Gastroesophageal sphincter (tissue), 4 donors: ENCODE results near the gene FAM53B. TPM values are rescaled to one million over a fixed set of nuclear protein-coding genes. Genes with fewer than 3 reads are reported as not detected.

Experiments
- ATAC-seq: fragments of 150-250 bp; one replicate; pipeline ENCODE4 v1.9.1; 2016; ENCODE audit warnings: mild to moderate bottlenecking, moderate library complexity
- H3K27ac ChIP-seq, 4 donors: fragments of 200-600 bp; sonication (generic) in 3 of 4; 1 replicate in 3 of 4; 2 replicates in 1 of 4; pipeline ENCODE4 v1.5.1; 2016 to 2019
- H3K27me3 ChIP-seq: fragments of 200-600 bp; sonication (generic); one replicate; pipeline ENCODE4 v1.5.1; 2019
- H3K36me3 ChIP-seq, 2 donors: fragments of 200-600 bp; sonication (generic); one replicate each; pipeline ENCODE4 v1.5.1; 2019; ENCODE audit warnings: control low read depth in 1 of 2
- H3K4me1 ChIP-seq, 3 donors: fragments of 200-600 bp; sonication (generic); 1 replicate in 2 of 3; 2 replicates in 1 of 3; pipeline ENCODE4 v1.5.1; 2016 to 2019; ENCODE audit warnings: control low read depth in 2 of 3
- H3K4me3 ChIP-seq, 2 donors: fragments of 200-600 bp; sonication (generic); one replicate each; pipeline ENCODE4 v1.5.1; 2019; ENCODE audit warnings: mild to moderate bottlenecking in 1 of 2, moderate library complexity in 1 of 2
- H3K9me3 ChIP-seq, 3 donors: fragments of 200-600 bp; sonication (generic); one replicate each; pipeline ENCODE4 v1.5.1; 2017 to 2019; ENCODE audit warnings: control low read depth in 2 of 3
- EP300 ChIP-seq: sonication (generic); formaldehyde crosslinking; IDR thresholded peaks from one replicate; pipeline ENCODE4 v1.6.1; 2017; ENCODE audit warnings: antibody characterized with exemption, mild to moderate bottlenecking
- POLR2A ChIP-seq, 2 donors: fragments of 450-650 bp; IDR thresholded peaks; one replicate each; pipeline ENCODE4 v1.6.1; 2017; ENCODE audit warnings: antibody characterized with exemption in 2 of 2, mild to moderate bottlenecking in 2 of 2, moderate library complexity in 1 of 2
- POLR2AphosphoS5 ChIP-seq: sonication (generic); formaldehyde crosslinking; IDR thresholded peaks from one replicate; pipeline ENCODE4 v1.6.1; 2017; ENCODE audit warnings: antibody characterized with exemption
- WGBS, 2 donors: methylation state at CpG; one replicate each; pipeline ENCODE4 v1.1.5; 2018; ENCODE audit warnings: low coverage in 1 of 2; 5-methylcytosine and 5-hydroxymethylcytosine counted together
- total RNA-seq, 4 donors: library from RNA; depleted of rRNA; stranded (reverse); fragments of >200 nt; gene quantifications; one replicate each; pipeline ENCODE4 v1.1.0, GENCODE V29; 2016
- TF ChIP-seq, protein P1 (sequence below), 4 experiments: fragments of 200-600 bp in 2 of 4; fragments of 450-650 bp in 2 of 4; sonication (generic) in 1 of 4; IDR thresholded peaks; one replicate each; pipeline ENCODE4 v1.5.1; 2017 to 2019; ENCODE audit warnings: antibody characterized with exemption in 4 of 4, mild to moderate bottlenecking in 2 of 4, moderate library complexity in 2 of 4

FAM53B gene
- total RNA-seq, 4 donors from 2014 or later = 24.5 to 33.0 (median 30.2) TPM

DNA sequence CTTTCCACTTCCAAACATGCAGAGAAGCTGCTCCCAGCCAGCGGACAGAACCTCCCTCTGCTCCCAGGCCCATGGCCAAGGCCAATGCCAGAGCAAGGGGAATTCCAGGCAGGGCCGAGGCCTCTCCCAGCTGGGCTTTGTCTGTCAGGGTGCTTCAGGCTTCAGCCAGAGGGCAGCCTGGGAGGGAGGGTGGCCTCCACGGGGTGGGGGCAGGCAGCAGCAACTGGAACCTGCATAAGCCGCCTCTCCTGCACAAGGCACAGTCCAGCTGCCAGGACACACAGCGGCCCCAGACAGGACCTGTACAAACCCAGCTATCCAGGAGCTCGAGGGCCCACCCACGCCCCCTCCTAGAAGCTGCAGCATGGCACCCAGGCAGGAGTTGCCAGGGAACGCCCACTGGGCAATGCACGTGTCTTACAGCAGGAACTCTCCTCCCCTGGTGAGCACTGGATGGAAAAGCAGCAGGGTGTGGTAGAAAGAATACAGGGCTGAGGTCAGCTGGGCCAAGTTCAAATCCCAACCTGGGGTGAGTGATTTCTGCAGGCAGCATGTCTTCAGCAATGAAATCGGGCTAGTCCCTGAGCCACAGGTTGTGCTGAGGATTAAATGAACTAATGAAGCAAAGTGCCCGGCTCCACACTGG, 7.6 kb downstream of the FAM53B start:
- Histone ChIP-seq H3K4me1 (peaks cover 28 to 100% (median 90%) of the 10 kb centered on the region in 3 donors), H3K27me3 (no peaks in the 10 kb centered on the region), H3K9me3 (no peaks in the 10 kb centered on the region), H3K36me3 (no peaks in the 10 kb centered on the region), H3K27ac (peak overlapping the region in 3 of 4 donors; percentile 90 to 93 (median 92)), H3K4me3 (peak overlapping the region in 1 of 2 donors; percentile 4)
- WGBS, 2 donors = 29 to 50% methylated on average over 1 to 2 of the region's 11 CpGs
- peak; percentile 76 for ATAC-seq
- TF ChIP-seq EP300 = no peak
- TF ChIP-seq, protein P1, sequence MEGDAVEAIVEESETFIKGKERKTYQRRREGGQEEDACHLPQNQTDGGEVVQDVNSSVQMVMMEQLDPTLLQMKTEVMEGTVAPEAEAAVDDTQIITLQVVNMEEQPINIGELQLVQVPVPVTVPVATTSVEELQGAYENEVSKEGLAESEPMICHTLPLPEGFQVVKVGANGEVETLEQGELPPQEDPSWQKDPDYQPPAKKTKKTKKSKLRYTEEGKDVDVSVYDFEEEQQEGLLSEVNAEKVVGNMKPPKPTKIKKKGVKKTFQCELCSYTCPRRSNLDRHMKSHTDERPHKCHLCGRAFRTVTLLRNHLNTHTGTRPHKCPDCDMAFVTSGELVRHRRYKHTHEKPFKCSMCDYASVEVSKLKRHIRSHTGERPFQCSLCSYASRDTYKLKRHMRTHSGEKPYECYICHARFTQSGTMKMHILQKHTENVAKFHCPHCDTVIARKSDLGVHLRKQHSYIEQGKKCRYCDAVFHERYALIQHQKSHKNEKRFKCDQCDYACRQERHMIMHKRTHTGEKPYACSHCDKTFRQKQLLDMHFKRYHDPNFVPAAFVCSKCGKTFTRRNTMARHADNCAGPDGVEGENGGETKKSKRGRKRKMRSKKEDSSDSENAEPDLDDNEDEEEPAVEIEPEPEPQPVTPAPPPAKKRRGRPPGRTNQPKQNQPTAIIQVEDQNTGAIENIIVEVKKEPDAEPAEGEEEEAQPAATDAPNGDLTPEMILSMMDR (IDR thresholded peaks at IDR 0.05) = peak in 1 of 4 experiments; percentile 41
- no peak for TF ChIP-seq POLR2A (IDR thresholded peaks at IDR 0.05)
- peak; percentile 91 for TF ChIP-seq POLR2AphosphoS5

DNA sequence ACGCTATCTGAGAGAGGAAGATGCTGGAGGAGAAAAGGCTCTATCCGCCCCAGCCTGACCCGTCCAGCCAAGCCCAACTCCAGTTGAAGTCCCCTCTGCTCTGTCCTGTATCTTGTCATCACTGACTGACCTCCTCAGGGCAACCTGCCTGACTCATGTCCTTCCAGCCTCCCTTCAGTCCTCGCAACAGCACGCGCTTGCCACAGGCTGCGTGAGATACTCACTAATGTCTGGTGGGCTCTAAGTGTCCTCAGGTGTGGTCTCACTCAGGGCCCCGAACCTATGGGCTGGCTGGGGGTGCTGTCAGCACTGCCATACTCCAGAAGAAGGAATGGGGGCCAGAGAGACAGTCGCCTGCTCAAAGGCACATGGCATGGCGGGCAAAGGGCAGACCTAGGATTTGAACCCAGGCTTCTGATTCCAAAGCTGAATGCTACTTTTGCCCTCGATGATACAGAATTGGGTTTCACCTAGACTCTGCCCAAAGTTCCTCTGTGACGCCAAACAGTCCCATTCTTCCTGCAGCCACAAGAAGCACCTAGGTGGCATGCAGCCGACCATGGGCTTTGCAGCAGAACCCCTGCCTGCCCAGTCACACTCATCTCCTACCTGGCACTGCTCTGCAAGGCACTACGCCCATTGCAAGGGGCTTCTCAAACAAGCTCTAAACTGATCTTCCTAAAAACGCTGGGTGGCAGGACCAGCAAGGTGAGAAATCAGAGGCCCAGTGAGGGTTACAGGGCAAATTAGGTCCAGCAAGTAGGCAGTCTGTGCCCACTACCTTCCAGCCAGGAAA, 8.5 kb downstream of the FAM53B start:
- TF ChIP-seq POLR2AphosphoS5 (no peak), POLR2A (IDR thresholded peaks at IDR 0.05) (no peak), EP300 (no peak)
- TF ChIP-seq, protein P1 (IDR thresholded peaks at IDR 0.05) = no peak
- no peak for ATAC-seq
- Histone ChIP-seq H3K27me3 (no peaks in the 10 kb centered on the region), H3K27ac (peak overlapping the region; percentile 5 to 93 (median 91)), H3K4me3 (peak overlapping the region in 1 of 2 donors; percentile 4), H3K9me3 (no peaks in the 10 kb centered on the region), H3K36me3 (no peaks in the 10 kb centered on the region), H3K4me1 (peaks cover 28 to 98% (median 81%) of the 10 kb centered on the region in 3 donors)
- 70 to 91% methylated on average over 7 to 9 of the region's 15 CpGs for WGBS, 2 donors

DNA sequence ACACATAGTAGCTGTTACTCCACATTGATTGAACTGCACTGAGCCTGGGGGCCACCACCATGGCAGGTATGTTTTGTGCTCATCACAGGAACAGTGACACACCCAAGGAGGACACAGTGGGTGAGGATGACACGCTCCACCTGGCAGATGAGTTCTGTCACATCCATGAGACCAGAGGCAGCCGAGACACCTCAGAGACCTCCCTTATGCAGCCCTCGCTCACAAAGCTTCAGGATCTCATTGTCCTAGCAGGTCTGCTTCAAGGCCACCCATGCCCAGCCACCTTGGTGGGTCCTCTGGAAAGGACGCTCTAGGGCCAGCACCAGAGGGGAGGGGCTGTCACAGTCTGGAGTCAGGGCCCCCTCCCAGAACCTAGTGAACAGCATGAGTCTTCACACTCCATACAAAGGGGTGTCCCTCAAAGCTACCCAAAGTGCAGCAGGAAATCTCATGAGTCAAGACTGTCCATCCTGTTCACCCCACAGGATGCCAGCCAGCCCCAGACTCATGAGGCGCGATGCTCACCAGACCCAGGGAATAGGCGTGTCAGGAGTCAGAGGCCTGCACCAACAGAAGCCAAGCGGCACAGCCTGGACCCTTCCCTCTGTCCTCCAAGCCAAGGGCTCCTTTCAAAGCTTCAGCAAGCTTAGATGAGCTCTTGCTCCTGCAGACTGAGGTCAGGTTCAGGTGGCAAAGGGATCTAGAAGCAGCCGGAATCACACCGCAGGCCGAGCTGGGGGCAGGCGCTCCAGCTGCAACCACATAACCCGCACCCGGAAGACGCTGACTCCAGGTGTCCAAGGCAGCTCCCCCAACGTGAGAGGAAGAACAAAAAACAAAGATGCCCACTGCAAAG, 9.6 kb downstream of the FAM53B start:
- no peak for TF ChIP-seq POLR2AphosphoS5
- TF ChIP-seq EP300 = no peak
- no peak for TF ChIP-seq POLR2A (IDR thresholded peaks at IDR 0.05)
- TF ChIP-seq, protein P1 (IDR thresholded peaks at IDR 0.05) = no peak
- H3K27ac ChIP-seq = peak overlapping the region; percentile 76 to 93 (median 91)
- H3K36me3 ChIP-seq = no peaks in the 10 kb centered on the region
- 100% methylated on average over 4 of the region's 16 CpGs; no CpG with 5 or more reads in 1 of the 2 donors for WGBS, 2 donors
- H3K4me1 ChIP-seq = peaks cover 26 to 98% (median 72%) of the 10 kb centered on the region in 3 donors
- H3K9me3 ChIP-seq = no peaks in the 10 kb centered on the region
- H3K4me3 ChIP-seq = no peak overlapping the region
- H3K27me3 ChIP-seq = no peaks in the 10 kb centered on the region
- no peak for ATAC-seq

DNA sequence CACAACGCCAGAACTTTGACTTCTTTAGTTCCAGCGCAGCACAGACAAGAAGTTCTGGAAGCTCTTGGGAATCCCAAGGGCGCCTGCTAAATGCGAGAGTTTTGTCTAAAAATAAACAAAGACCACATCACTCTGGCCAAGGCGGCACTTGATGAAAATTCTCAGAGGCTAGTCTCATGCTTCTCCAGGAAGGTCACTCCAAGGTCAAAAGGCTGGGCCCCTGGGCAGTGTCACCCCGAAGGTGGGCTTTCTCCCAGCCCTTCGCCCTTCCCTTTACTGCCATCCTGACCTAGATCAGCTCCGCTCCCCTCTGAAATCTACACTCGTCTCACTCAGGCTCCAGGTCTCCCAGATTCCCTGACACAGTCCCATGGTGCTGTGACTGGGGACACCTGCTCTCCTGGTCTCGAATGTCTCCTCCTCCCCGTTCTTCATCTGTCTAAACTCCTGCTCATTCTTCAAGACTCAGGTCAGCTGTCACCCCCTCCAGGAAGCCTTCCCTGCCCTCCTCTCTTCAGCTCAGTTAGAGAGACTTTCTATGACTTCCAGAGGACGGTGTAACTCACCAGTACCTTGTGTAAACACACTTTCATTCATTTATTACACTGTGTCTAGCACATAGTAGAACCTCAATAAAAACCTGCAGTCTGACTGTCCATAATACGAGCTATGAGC, 10.5 kb downstream of the FAM53B start:
- H3K4me1 ChIP-seq = peaks cover 21 to 98% (median 68%) of the 10 kb centered on the region in 3 donors
- H3K4me3 ChIP-seq = no peak overlapping the region

More for the DNA sequence above, 10.5 kb downstream of the FAM53B start:
- no peaks in the 10 kb centered on the region for H3K27me3 ChIP-seq
- H3K27ac ChIP-seq = peak overlapping the region; percentile 76 to 93 (median 91)
- no peaks in the 10 kb centered on the region for H3K36me3 ChIP-seq
- H3K9me3 ChIP-seq = no peaks in the 10 kb centered on the region
- TF ChIP-seq POLR2AphosphoS5 = no peak
- TF ChIP-seq POLR2A (IDR thresholded peaks at IDR 0.05) = no peak
- TF ChIP-seq EP300 = no peak
- 42 to 56% methylated on average over 12 to 13 of the region's 13 CpGs for WGBS, 2 donors
- ATAC-seq = no peak
